GM21619 (cell line): ENCODE measurements around the gene KRTAP1-4.
"Not testable (repeated sequence)": the region's sequence is repeated elsewhere in the genome, so short reads cannot be mapped to it uniquely, and the experiment has no call there.

Experiments used
- ATAC-seq: cut with Tn5 transposase; IDR thresholded peaks from one replicate; pipeline ENCODE4 v1.9.1; 2021; ENCODE audit not compliant: unreplicated experiment

The KRTAP1-4 gene

DNA sequence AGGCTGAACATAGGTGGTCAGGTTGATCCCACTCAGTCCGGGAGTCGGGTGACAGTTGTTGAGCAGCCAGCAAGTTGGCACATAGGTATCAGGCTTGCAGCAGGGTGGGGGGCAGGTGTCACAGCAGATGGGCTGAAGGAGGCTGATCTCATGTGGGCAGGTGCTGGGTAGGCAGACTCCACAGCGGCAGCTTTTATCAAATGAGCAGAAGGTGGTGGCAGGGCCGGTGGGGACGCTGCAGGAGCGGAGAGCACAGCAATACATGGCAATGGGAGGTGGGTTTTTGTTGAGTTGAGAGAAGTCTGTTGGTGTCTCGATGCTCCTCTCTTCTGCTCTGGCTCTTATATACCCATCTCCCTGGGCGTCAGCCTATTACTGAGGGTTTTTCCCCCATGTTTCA, 21.2 kb downstream of the KRTAP1-4 start, which contains the start of gene KRTAP3-1:
Gene KRTAP3-1, minus strand, starts transcription at position 318 of the 400 bp plus-strand sequence. Its CDS starts 54 bp downstream, at position 264.
- ATAC-seq: no peak

DNA sequence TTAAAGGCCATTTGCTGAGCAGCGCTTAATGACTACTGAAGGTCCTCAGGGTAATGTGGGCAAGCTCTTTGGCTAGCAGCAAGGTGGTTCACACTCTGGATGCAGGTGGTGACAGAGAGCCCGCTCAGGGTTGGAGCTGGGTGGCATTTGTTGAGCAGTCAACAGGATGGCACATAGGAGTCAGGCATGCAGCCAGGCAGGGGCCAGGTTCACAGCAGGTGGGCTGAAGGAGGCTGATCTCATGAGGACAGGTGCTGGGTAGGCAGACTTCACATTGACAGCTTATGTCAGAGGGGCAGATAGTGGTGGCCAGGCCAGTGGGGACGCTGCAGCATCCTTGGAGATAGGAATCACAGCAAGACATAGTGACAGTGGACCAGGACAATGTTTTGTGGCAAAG, 25.6 kb downstream of the KRTAP1-4 start:
- ATAC-seq: no peak

GRCh38 chr17:41003926-41004325, 26.1 kb downstream of the KRTAP1-4 start:
- ATAC-seq: no peak

- ATAC-seq: no peak
These were observed 27.2 kb downstream of the KRTAP1-4 start for GRCh38 chr17:41002814-41003213.

- no peak for ATAC-seq
These were observed 28.2 kb downstream of the KRTAP1-4 start for GRCh38 chr17:41001795-41002194.

GRCh38 chr17:40999563-40999962, 30.4 kb downstream of the KRTAP1-4 start, which contains the start of gene KRTAP3-2:
KRTAP3-2 (minus strand) TSS chr17:40999906; CDS start chr17:40999853, 53 bp downstream.
- ATAC-seq: not testable (repeated sequence)

- ATAC-seq: no peak
These were observed 32.6 kb downstream of the KRTAP1-4 start for GRCh38 chr17:40997361-40997760.

DNA sequence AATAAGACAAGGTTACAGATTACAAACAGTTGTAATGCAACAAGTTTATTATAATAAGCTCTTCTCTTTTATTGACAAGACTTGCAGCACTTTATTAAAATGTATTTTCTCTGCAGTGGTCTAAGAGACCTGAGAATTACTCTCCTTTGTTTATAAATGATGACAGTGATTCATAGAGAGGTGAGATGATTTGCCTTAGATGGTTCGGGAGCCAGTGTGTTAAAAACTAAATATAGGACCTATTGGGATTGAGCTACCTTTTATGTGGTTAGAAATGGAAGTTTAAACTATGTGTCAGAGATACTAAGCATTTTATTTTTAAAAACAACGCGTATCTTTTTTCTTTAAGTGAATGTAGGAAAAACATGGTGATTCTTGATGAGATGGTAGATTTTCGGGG, 33.2 kb downstream of the KRTAP1-4 start:
- no peak for ATAC-seq

DNA sequence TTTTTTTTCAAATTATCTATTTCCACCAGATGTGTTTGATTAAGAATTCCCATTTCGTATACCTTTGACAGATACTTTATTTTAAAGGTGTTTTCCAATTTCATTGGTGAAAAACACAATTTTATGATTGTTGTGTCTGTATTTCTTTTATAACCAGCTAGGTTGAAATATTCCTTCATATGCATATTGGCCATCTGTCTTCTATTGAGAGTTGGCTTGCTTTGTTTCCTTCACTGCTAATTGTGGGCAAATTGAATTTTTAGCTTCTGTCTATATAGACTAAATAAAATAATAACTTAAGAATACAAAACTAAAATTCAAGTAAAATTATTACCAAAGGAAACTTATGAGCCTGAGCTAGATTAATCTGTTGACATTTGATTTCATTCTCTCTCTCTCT, 34.9 kb downstream of the KRTAP1-4 start:
- ATAC-seq: no peak

GRCh38 chr17:40993839-40994238, 36.2 kb downstream of the KRTAP1-4 start, which contains the start of gene KRTAP3-3:
KRTAP3-3 (minus strand) TSS chr17:40994164; CDS start chr17:40994097, 67 bp downstream.
- ATAC-seq: no peak

DNA sequence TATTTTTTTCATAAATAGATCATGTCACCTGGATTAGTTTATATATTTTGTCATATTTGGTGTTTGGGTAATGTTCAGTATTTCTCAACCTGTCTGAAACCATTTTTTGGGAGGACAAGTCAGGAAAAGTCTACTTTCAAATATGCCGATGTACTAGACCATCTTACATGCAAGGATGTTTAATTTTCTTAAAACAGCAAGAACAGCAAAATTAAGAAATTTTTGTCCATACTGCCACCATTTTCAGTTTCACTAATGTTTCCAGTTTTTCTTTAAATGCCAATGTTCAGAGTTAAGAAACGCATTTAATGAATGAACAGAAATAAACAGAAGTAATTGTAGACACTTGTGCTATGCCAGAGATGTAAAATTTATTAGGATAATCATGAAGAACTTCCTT, 36.9 kb downstream of the KRTAP1-4 start:
- no peak for ATAC-seq

DNA sequence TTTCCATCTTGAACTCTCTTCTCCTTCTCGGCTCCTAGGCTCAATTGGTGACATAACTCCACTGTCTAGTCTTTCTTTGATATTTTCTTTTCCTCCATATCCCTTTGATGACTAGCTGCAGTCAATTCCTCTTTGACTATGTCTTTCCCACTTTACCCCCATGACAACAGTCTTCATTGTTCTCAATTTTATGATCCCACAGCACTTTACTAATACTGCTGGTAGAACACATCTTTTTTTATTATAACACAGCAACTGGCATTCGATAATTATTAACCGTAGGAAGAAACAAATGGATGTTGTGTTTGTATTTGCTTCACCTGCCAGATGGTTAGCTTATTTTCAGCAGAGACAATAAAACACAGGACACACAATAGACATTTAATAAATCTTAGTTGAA, 37.3 kb downstream of the KRTAP1-4 start:
- ATAC-seq: no peak

- ATAC-seq: no peak
These were observed 43.1 kb downstream of the KRTAP1-4 start for GRCh38 chr17:40986920-40987319.

- ATAC-seq: no peak
These were observed 45.8 kb downstream of the KRTAP1-4 start, which contains the start of gene KRT40 for GRCh38 chr17:40984226-40984625. KRT40 (minus strand) TSS chr17:40984326; CDS start chr17:40984273, 53 bp downstream.

DNA sequence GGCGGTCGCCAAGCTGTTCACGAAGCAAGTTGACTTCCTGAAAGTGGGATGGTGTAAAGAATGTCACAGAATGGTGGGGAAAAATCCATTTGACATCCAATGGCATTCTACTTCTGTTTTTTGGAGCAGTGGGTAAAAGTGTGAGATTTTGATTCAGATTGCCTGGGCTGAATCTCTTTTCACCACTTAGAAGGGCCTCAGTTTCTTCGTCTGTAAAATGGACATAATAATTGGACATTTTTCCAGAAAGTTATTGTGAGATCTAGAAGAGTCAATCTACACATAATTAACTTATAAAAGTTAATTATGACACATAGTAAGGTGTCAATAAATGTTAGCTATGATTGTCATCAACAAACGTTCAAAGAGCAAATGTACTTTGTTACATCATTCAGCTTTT, 48.9 kb downstream of the KRTAP1-4 start:
- no peak for ATAC-seq

DNA sequence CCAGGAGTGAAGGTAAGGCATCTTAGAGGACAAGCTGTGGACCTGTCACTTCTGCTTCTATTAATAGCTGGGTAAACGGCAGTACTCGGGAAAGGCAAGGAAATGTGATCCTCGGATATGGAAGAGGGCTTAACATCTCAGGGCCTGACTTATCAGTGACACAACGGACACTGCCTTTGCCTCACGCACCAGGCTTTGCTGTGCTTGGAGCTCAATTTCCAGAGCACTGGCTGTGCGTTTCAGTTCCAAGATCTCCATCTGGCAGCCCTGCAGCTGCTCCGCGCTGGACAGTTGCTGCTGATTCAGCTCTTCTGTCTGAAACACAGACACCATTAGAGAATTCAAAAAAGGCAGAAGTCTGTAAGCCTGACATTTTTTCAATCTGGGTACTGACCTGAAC, 49.4 kb downstream of the KRTAP1-4 start:
- no peak for ATAC-seq

DNA sequence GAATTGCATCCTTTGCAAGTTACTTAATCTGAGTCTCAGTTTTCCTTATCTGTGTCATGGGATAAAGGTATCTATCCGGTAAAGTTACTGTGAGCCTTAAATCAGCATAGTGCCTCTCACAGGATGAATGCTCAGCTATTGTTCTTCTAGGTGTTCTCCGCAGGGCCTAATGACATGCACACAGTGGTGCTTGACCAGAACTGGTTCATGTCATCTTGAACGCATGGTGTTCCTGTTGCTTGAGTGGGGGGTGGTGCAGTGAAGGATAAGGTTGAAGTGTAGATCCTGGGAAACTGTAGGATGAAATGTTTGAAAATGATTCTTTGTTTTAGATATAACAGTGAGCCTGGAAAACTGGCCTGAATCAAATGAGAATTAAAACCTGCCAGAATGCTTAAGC, 49.9 kb downstream of the KRTAP1-4 start:
- ATAC-seq: no peak
